Smooth muscle cell of the brain vasculature (primary cell): ENCODE results near the gene FOSB.

Source experiments
- DNase-seq: peaks from one replicate; pipeline ENCODE4 v3.0.0-alpha.2; 2012; ENCODE audit warnings: low read depth, low spot score

The FOSB gene

DNA sequence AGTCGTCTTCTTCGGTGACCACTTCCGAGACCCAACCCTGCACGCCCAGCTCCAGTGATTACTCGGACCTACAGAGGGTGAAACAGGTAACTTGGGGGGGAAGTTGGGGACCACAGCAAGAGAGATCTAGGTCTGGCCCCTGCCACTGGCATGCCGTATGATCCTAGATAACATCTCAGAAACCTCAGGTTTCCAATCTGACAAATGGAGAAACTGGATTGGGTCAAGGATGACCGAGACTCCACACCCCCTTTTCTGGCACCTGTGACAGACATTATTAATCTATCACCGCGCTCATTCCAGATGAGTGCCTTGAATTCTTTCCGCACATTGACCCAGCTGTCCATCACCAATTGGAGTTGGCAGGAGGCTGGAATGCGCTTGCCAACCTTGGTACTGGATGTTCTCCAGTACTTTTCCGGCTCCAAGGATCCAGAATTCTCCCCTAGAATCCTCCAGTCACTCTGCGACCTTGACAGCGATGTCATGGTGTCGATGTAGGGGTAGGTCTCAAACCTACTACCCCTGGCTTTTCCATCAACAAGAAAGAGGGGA, 56.9 kb downstream of the FOSB start:
- no peak for DNase-seq
